ENCODE measurements around the gene JAKMIP1.
A peak's percentile ranks its signal among the peaks of the same experiment; 100 is the strongest.
"Not testable (repeated sequence)": the region's sequence is repeated elsewhere in the genome, so short reads cannot be mapped to it uniquely, and the experiment has no call there.

JAKMIP1 gene

DNA sequence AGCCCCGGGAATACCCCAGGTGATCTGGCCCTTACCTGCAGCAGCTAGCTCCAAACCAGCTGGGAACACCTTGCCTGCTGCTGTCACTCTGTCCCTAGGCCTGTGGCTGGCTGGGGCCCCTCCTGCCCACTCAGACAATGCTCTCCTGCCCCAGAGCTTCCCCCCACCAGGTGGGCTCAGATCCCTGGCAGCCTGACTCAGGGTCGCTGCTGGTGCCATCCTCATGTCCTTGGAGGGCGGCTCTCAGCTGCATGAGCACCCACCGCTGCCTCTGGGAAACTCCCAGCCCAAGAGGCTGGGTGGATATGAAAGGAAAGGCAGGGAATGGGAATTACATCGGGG, 197.9 kb downstream of the JAKMIP1 start:
- DNase-seq: no peak

DNA sequence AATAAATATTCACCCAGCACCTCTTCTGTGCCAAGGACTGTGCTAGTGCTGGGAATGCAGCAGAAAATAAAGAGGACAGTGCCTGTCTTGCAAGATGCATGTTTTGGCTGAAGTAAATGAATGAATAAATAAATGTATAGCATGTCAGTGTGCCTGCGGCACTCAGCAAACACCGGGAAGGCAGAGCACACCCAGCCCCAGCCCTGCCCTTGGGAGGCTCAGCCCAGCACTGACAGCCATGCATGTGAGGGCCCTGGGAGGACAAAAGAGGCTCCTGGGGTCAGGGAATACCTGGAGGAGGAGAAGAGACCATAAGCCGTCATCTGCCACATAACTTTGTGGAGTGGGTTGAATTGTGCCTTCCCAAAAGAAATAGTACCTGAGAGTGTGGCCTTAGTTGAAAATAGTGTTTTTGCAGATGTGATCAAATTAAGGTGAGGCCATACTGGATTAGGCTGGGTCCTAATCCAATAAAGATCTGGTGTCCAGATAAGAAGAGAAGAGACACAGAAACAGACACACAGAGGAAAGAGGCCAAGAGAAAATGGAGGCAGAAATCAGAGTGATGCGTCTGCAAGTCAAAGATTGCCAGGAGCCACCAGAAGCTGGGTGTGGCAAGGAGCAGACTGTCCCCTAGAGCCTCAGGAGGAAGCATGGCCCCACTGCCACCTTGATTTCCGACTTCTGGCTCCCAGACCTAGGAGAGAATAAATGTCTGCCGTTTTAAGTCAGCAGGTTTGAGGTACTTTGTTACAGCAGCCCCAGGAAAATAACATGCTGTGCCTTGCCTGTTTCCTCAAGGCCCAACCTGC, 198.5 kb downstream of the JAKMIP1 start:
- no peak for DNase-seq

- no peak for DNase-seq
Measured at GRCh38 chr4:5999830-6000365, 200.5 kb downstream of the JAKMIP1 start.

GRCh38 chr4:5999356-5999755, 201.0 kb downstream of the JAKMIP1 start:
- DNase-seq: no peak

DNA sequence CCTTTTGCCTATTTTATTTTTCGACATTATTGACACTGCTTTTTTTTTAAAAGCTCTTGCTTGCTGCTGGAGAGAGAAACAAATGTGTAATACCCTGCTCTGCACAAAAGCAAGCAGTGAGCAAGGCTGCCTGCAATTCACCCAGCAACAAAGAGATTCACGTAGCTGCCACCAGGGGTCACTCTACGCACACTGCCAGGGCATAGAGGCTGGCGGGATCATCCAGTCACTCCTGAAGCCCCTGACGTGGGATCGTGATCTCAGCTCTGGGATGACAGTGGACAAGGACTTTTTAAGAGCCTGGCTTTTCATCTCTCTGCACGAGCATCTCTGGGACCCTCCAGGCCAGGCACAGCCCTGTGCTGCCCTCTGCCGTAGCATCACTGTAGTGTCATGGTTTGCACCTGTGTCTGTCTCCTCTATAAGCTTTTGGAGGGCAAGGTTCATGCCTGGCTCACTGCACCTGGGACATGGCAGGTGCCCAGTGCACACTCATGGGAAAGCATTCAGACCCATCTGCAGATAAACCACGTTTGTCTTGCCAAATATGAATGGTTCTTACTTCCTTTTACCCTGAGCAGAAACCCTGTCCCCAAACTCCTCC, 201.9 kb downstream of the JAKMIP1 start:
- DNase-seq: peak; percentile 21 to 23

DNA sequence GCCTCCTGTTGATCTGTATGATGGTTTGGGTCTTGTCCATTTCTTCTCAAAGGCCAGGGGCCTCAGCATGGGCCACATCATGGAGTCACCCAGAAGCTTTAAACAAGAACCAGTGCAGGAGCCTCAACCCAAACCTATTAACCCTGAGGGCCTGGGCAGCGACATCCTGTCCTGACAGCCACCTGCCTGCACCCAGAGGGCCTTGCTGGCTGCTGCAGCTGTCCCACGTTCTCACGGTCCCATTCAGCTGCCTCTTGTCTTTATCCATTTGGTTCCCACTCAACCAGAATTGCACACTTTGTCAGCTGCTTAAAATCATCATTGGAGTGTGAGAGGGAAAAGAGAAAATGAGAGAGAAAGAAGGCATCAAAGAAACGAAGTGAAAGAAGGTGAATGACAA, 203.7 kb downstream of the JAKMIP1 start:
- DNase-seq: no peak

DNA sequence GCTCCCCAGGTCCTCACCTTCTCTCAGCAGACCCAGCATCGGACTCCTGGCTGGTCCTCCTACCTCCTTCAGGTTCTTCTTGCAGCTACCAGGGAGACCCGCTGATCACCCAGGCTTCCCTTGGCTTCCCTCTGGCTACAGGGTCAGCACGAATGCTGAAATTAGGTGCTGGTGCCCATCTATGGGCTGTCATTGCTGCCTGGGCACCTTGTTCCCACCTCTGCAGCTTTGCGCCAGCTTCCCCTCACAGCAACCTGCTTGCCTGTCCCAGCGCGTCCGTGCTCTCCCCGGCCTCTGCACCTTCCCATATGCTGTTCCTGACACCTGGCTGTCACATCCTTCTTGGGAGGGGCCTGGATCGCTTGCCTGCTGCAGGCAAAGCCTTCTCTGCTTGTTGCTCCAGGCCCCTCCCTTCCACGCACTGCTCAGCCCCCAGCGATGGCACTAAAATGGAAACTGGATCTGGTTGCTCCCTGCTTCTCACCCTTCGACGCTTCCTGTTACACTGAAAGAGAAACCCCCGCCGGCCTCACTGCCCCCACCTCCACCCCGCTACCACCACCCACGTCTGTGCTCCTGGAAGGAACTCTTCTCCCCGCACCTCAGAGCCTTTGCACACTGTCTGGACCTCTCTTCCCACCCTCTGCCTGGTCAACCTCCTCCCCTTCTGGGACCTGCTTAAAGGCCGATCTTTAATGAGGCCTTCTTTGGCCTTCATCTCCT, 204.3 kb downstream of the JAKMIP1 start:
- DNase-seq: no peak

DNA sequence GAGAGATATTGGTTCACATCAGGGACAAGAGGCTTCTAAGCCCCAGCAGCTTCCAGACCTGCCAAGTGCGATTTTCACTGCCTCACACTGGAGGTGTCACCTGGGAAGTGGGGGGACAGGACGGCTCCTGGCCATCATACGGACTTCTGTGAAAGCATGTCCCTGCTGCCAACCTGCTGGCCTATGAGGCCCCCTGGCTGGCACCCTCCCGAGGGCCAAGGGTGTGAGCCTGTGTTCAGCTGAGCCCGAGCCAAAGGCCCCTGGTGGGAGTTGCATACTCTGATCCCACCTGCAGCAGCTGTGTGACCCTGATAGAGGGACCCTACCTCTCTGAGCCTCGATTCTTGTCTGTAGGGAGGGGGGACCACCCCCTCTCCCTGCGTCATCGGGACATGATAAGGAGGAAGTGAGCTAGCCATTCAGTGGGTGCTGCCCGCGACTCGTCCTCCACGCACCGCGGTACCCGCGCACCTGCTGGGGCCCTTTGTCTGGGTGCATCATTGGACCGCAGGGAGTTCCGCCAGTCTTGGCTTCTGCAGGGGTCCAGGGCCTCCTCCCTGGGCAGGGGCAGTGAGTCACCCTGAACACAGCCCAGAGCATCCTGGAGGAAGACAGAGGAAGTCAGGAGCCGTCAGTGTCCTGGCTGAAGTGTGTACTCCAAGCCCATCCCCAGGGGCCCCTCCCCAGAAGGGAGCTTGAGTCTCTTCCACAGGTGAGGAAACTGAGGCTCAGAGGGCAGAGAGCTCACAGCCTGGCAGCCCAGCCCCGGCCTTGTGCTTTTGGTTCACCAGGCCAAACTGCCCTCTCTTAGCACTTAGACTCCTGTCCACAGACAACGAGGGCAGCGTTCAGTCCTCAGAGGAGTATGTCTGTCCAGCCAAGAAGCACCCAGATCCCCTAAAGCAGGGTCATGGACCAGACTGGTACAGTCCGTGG, 206.2 kb downstream of the JAKMIP1 start:
- no peak for DNase-seq

GRCh38 chr4:5993346-5993745, 207.0 kb downstream of the JAKMIP1 start:
- not testable (repeated sequence) for DNase-seq

DNA sequence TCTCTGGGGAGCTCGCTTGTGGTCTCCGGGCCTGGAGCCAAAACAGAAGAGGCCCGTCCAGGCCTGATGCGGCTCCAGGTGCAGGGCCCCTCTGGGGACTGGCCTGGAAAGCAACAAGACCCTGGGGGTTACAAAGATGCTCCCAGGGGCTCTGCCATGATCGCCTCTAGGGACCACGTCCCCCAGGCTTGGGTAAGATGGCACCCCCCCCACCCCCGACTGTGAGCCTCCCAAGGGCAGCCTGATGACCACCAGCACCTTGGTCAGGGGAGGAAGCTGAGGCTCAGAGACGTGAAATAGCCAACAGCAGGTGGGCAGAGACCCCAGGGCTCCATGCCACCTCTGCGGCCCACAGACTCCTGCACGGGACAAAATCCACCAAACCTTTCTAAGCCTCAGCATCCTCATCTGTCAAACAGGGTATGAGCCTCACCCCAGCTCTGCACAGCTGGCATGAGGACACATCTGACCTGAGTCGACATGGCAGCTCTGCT, 207.5 kb downstream of the JAKMIP1 start:
- DNase-seq: no peak

GRCh38 chr4:5992171-5992827, 208.1 kb downstream of the JAKMIP1 start:
- DNase-seq: no peak

DNA sequence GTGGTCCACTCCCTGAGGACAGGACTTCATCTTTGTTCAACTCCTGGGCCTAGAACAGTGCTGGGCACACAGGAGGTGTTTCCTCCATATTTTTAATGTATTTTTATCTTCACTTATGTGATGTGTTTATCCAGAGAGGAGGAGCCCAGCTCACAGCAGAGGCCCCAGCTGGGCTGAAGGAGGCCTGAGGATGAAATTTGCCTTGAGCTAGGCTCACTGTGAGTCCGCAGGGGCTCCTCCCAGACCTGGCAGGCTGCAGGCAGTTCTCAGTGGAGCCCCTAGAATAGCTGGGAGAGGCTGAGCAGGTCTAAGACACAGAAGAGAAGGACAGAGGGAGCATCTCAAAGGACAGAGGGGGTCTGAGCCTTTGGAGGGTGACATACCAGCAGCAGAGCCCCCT, 208.9 kb downstream of the JAKMIP1 start:
- DNase-seq: no peak

- DNase-seq: no peak
Measured at GRCh38 chr4:5990446-5991160, 209.7 kb downstream of the JAKMIP1 start.

- no peak for DNase-seq
Measured at GRCh38 chr4:5989236-5990225, 210.8 kb downstream of the JAKMIP1 start.

- DNase-seq: no peak
Measured at GRCh38 chr4:5988086-5988845, 212.1 kb downstream of the JAKMIP1 start.

DNA sequence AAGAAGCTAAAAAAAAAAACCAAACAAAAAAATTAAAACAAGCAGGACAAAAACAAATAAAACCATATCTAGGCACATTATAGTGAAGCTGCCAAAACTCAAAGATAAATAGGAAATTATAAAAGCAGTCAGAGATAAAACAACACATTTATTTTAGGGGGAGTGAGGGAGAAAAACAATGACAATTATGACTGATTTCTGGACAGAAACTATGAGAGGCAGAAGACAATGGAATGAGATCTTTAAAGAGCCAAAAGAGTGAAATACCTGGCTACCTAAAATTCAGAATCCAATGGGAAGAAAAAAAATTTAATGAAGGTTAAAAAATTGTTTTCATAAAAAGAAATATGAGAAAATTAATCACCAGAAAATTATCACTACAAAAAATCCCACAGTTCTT, 215.5 kb downstream of the JAKMIP1 start:
- DNase-seq: no peak

DNA sequence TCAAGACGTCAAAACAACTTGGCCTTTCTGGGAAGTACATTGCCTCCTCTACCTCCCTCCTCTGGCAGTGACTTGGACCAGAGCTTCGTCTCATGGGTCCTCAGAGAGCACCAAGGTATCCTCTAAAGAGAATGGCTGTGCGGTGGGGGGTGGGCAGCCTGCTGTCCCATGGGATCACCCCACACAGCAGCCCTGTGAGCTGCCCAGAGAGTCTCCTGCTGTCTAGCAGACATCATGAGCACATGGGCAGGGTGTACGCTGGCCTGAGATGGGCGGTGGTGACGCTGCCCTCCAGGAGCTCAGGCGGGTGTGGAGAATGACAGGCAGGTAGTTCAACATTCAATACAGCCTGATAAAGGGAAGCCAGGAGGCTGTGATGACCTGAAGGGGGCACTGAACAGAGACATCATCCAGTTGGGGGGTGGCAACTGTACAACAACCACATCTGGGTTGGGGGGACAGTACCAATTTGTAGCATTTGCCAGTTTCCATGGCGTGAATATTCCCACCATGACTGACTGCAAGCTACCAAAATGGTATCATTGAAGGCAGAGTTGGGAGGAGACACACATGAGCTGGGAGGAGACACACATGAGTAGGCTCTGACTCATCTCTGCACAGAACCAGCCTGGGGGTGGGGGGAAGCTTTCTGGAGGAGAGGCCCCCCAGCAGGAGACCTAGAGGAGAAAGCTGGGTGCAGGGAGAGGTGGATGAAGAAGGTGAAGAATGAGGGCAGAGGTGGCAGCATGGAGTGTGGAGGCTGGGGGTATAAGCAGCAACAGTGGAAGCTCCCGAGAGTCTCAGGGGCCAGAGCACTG, 218.0 kb downstream of the JAKMIP1 start:
- no peak for DNase-seq
